ENCODE data around the gene FCRL1. TPM values are rescaled to one million over a fixed set of nuclear protein-coding genes. Genes with fewer than 3 reads are reported as not detected.

FCRL1 gene
- total RNA-seq, 2 donors from 2014 or later: 0.61 to 1.5 TPM

GRCh38 chr1:157748262-157748817 is 71.6 kb downstream of the FCRL1 start:
- intact Hi-C loops (cut with DNase I, micrococcal nuclease): no loop called here
- DNase-seq (no peak), ATAC-seq (no peak)

Other genes with a start within 250 kb of the FCRL1 start
- under 1 TPM in 1 of 2 donors, not detected in 1; 0.28 TPM for gene FCRL4, start 222.0 kb downstream of the FCRL1 start, total RNA-seq
- gene FCRL3, start 119.4 kb downstream of the FCRL1 start, total RNA-seq: under 1 TPM; 0.27 to 0.53 TPM
- gene FCRL2, start 43.0 kb downstream of the FCRL1 start, total RNA-seq: 1 to 10 TPM; 1.1 to 1.2 TPM
- under 1 TPM in 1 of 2 donors, not detected in 1; 0.27 TPM for gene CD5L, start 21.7 kb upstream of the FCRL1 start, total RNA-seq
- gene KIRREL1, start 173.5 kb upstream of the FCRL1 start, total RNA-seq: 1 to 10 TPM; 5.6 to 9.2 TPM